HG03045 (cell line): ENCODE results near the gene LRGUK.
"Not testable (repeated sequence)": the region's sequence is repeated elsewhere in the genome, so short reads cannot be mapped to it uniquely, and the experiment has no call there.

ENCODE experiments used
- ATAC-seq: cut with Tn5 transposase; IDR thresholded peaks from one replicate; pipeline ENCODE4 v1.9.1; 2021; ENCODE audit warnings: mild to moderate bottlenecking, moderate library complexity; ENCODE audit not compliant: unreplicated experiment

LRGUK gene

DNA sequence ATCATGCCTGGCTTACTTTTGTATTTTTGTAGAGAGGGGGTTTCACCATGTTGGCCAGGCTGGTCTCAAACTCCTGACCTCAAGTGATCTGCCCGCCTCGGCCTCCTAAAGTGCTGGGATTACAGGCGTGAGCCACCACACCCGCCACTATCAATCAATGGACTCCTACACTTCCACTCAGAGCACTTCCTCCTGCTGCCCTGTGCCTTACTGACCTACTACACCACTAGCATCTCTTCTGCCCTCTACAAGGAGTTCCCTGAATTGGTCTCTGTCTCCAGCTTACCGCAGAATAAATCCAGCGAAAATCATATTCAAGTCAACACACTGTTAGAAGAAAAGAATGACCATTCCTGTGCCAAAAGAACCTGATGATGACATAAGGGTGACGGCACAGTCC is 168.8 kb downstream of the LRGUK start:
- not testable (repeated sequence) for ATAC-seq

GRCh38 chr7:134297489-134297888 is 170.3 kb downstream of the LRGUK start:
- no peak for ATAC-seq

- ATAC-seq = no peak
Observed at GRCh38 chr7:134298902-134299683, 172.0 kb downstream of the LRGUK start.

DNA sequence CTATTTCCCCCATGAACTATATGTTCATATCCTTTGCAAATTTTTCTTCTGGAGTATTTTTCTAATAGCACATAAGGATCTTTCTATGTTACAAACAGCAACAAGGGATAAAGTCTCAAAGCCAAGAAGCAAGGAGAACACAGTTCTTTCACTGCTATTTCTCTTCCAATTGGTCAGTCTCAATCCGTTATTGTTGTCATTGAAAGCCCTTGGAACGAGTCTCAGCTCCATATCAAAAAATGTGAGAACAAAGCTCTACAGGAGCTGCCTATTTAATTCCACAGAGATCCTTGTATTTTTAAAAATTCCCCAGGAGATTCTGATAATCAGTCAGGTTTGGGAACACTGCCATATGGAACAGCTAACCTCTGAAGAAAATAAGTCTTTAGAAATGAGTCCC is 173.8 kb downstream of the LRGUK start:
- no peak for ATAC-seq

- ATAC-seq = no peak
Observed at GRCh38 chr7:134301592-134301991, 174.5 kb downstream of the LRGUK start.

- no peak for ATAC-seq
Observed at GRCh38 chr7:134302120-134302519, 175.0 kb downstream of the LRGUK start.

DNA sequence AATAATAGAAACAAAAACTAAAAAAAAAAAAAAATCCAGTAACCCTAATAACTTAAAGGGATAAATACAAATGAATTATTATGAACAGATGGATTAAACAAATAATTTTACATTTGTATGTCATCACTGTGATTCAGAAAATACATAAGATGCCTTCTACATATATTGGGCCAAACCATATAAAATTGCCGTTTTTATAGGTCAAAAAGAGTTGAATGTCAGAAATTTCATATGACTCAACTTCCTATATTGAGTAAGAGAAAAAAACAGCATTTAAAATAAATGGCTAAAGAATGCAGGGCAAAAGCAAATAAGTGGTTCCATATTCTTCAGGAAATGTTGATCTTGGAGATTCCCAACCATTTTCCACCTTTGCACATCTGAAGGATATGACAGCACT is 180.2 kb downstream of the LRGUK start:
- no peak for ATAC-seq

GRCh38 chr7:134308548-134308947 is 181.4 kb downstream of the LRGUK start:
- ATAC-seq = no peak

GRCh38 chr7:134311807-134312206 is 184.7 kb downstream of the LRGUK start:
- no peak for ATAC-seq

DNA sequence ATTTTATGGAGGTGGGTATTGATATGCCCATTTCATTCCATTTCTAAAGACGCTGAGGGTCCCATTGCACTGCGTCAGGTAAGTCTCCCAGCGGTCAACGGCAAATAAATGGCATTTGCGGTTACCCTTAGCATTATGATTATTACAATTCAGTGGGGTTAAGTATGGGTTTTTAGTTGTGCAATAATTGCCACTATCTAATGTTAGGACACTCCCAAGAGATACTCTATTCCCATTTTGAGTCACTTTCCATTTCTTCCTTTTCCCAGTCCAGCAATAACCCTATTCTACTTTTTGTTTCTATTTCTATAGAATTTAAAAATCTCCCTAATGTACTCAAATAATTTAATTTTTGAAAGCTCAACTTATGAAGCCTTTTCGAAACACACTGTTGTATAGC is 185.6 kb downstream of the LRGUK start:
- ATAC-seq = no peak

- ATAC-seq = no peak
Observed at GRCh38 chr7:134313543-134313942, 186.4 kb downstream of the LRGUK start.
